A673 (cell line): ENCODE data around the gene FCN3. TPM values are rescaled to one million over a fixed set of nuclear protein-coding genes. Genes with fewer than 3 reads are reported as not detected.
A peak's percentile ranks its signal among the peaks of the same experiment; 100 is the strongest.

Experiments
- BruUV-seq: library from RNA; stranded (reverse); fragments of 400-500 nt; replicated peaks from 2 replicates; lab custom pipeline; 2021; lab: Mats Ljungman, UMichigan
- CTCF ChIA-PET: fragments of 300-600 bp; sonication (Branson Sonifier 250); formaldehyde crosslinking; loops from one replicate; lab custom pipeline; 2022; ENCODE audit warnings: antibody characterized with exemption; lab: Charles Lee
- POLR2A ChIA-PET: fragments of 300-600 bp; sonication (Branson Sonifier 250); formaldehyde crosslinking; loops from one replicate; lab custom pipeline; 2022; ENCODE audit warnings: antibody characterized with exemption; ENCODE audit not compliant: low non-redundant PET; lab: Charles Lee
- DNase-seq: peaks from one replicate; pipeline ENCODE4 v3.0.0-alpha.2; 2015; ENCODE audit warnings: low spot score
- H3K27ac ChIP-seq: fragments of 200-600 bp; sonication (generic); 2 replicates; pipeline ENCODE4 v1.5.1; 2016; ENCODE audit warnings: mixed run types, low read depth, mild to moderate bottlenecking, mixed read lengths, antibody characterized with exemption, low read length; ENCODE audit not compliant: poor library complexity, severe bottlenecking
- H3K27me3 ChIP-seq: fragments of 200-600 bp; sonication (generic); replicated peaks from 2 replicates; pipeline ENCODE4 v1.6.1; 2017; ENCODE audit warnings: mixed run types, low read depth, mild to moderate bottlenecking, mixed read lengths, antibody characterized with exemption, low read length; ENCODE audit not compliant: insufficient read depth, poor library complexity
- H3K36me3 ChIP-seq: fragments of 200-600 bp; sonication (generic); 2 replicates; pipeline ENCODE4 v1.6.1; 2016; ENCODE audit warnings: mixed run types, mild to moderate bottlenecking, mixed read lengths, antibody characterized with exemption, low read length; ENCODE audit not compliant: insufficient read depth, poor library complexity, severe bottlenecking
- H3K4me1 ChIP-seq: fragments of 200-600 bp; sonication (generic); 2 replicates; pipeline ENCODE4 v1.6.1; 2017; ENCODE audit warnings: mixed run types, mild to moderate bottlenecking, mixed read lengths, antibody characterized with exemption, low read length; ENCODE audit not compliant: insufficient read depth, poor library complexity, severe bottlenecking
- H3K4me3 ChIP-seq: fragments of 200-600 bp; sonication (generic); 2 replicates; pipeline ENCODE4 v1.5.1; 2016; ENCODE audit warnings: low read depth, mixed run types, mild to moderate bottlenecking, mixed read lengths, low read length; ENCODE audit not compliant: poor library complexity, severe bottlenecking
- H3K9me3 ChIP-seq: fragments of 200-600 bp; sonication (generic); 2 replicates; pipeline ENCODE4 v1.6.1; 2016; ENCODE audit warnings: mixed run types, low read depth, mild to moderate bottlenecking, mixed read lengths, antibody characterized with exemption, low read length; ENCODE audit not compliant: poor library complexity, severe bottlenecking
- EZH2 ChIP-seq: fragments of 200-600 bp; sonication (generic); IDR thresholded peaks from 2 replicates; pipeline ENCODE4 v1.6.1; 2017; ENCODE audit warnings: borderline replicate concordance, low read depth, mild to moderate bottlenecking, mixed read lengths, antibody characterized with exemption, low read length; ENCODE audit not compliant: poor library complexity, severe bottlenecking
- intact Hi-C: fragments of 100-400 bp; cut with micrococcal nuclease; formaldehyde crosslinking; loops from one replicate; pipeline ENCODE4 v1.10.0; 2022; ENCODE audit not compliant: unreplicated experiment
- total RNA-seq: library from RNA; stranded (reverse); gene quantifications from 2 replicates; pipeline ENCODE4 v1.2.3, GENCODE V29; 2021
- TF ChIP-seq, protein P1 (sequence below): fragments of 300-800, 200-600 bp; sonication (generic); conservative IDR thresholded peaks from 2 replicates; pipeline ENCODE4 v1.5.1; 2017; ENCODE audit warnings: low read depth, mild to moderate bottlenecking, antibody characterized with exemption, low read length, moderate library complexity, mixed read lengths

The FCN3 gene
- total RNA-seq, 1 experiment from 2014 or later, result not detected

- Histone ChIP-seq H3K9me3 (no peaks in the 10 kb centered on the region), H3K27me3 (no peaks in the 10 kb centered on the region), H3K36me3 (peaks cover 59% of the 10 kb centered on the region), H3K4me3 (no peak overlapping the region), H3K4me1 (no peaks in the 10 kb centered on the region), H3K27ac (no peak overlapping the region)
- CTCF ChIA-PET, result no interaction called here
- no TSS peak for BruUV-seq
- intact Hi-C loops, result no loop called here
- DNase-seq, result no peak
- no peak for TF ChIP-seq EZH2
- TF ChIP-seq, protein P1, sequence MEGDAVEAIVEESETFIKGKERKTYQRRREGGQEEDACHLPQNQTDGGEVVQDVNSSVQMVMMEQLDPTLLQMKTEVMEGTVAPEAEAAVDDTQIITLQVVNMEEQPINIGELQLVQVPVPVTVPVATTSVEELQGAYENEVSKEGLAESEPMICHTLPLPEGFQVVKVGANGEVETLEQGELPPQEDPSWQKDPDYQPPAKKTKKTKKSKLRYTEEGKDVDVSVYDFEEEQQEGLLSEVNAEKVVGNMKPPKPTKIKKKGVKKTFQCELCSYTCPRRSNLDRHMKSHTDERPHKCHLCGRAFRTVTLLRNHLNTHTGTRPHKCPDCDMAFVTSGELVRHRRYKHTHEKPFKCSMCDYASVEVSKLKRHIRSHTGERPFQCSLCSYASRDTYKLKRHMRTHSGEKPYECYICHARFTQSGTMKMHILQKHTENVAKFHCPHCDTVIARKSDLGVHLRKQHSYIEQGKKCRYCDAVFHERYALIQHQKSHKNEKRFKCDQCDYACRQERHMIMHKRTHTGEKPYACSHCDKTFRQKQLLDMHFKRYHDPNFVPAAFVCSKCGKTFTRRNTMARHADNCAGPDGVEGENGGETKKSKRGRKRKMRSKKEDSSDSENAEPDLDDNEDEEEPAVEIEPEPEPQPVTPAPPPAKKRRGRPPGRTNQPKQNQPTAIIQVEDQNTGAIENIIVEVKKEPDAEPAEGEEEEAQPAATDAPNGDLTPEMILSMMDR, result no peak
- POLR2A ChIA-PET, result interaction anchor here (0.6 kb wide), 1 partner anchor 34 kb away, joined by 6 read pairs; no protein-coding TSS in a partner anchor
These were observed 43.1 kb upstream of the FCN3 start for GRCh38 chr1:27417713-27418112.

DNA sequence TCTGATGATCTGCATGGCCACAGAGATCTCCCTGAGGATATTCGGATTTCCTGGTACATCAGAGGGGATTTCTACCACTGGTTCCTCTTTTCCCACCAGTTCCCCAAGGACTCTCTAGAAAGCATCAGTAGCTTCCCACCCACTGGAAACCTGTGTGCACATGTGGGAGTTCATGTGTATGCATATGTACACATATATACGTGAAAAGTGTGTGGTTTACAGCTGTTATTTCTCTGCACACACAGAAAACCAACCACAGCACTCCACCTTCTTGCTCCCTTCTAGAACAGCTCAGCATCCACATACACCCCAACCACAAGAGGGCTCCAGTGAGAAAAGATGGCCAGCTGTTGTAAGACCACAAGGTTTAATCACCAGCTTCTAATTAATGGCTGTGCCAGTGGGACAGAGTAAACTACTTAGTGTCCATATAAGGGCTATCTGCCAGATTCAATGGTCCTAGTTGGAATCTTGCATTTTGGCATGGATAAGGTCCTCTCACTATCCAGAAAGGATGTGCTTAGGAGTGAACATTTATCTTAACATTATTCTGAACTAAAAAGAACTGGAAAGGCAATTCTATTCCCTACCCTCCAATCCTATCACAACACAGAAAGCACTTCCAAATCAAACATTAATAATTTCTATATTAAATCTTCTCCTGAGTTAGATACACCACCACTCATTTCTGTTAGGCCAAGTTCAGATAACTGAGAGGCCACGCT lies 41.9 kb upstream of the FCN3 start:
- peak; percentile 71 for DNase-seq
- TF ChIP-seq, protein P1, result peak; percentile 73
- no peak for TF ChIP-seq EZH2
- H3K4me1 ChIP-seq, result no peaks in the 10 kb centered on the region
- intact Hi-C loops, result loop anchor here (1.0 kb wide), 1 partner anchor 190 kb away; no protein-coding TSS in a partner anchor
- BruUV-seq, result no TSS peak
- ChIA-PET POLR2A (interaction anchor here (0.6 kb wide), 1 partner anchor 305 kb away, joined by 3 read pairs; no protein-coding TSS in a partner anchor), CTCF (interaction anchor here (1.0 to 1.9 kb wide), 5 partner anchors 73 to 246 kb away, joined by 4 to 8 read pairs (median 6); partner anchors contain the start of genes AHDC1 and WASF2)
- H3K27ac ChIP-seq, result no peak overlapping the region
- no peaks in the 10 kb centered on the region for H3K27me3 ChIP-seq
- no peaks in the 10 kb centered on the region for H3K9me3 ChIP-seq
- H3K4me3 ChIP-seq, result no peak overlapping the region
- H3K36me3 ChIP-seq, result peaks cover 71% of the 10 kb centered on the region

DNA sequence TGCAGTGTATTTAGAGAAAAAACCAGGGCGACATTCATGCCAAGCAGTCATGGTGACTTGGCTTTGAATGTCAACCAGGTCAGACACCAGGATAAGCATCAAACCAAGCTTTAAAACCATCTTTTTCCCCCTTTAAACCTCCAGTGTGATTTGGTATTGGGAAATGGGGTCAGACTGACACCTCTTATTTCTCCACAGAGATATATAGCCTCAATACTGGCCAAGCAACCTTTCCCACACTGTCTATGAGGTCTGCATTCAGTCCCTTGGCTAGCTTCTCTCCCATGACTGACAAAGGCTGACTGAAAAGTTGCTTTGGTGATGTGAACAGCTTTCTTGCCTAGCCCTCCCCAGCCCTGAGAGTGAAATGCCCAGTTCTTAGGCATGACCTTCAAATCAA lies 39.5 kb upstream of the FCN3 start:
- Histone ChIP-seq H3K9me3 (no peaks in the 10 kb centered on the region), H3K27ac (no peak overlapping the region), H3K4me3 (no peak overlapping the region), H3K27me3 (no peaks in the 10 kb centered on the region), H3K4me1 (no peaks in the 10 kb centered on the region), H3K36me3 (peaks cover 92% of the 10 kb centered on the region)
- POLR2A ChIA-PET, result no interaction called here
- no peak for DNase-seq
- no TSS peak for BruUV-seq
- intact Hi-C loops, result no loop called here
- TF ChIP-seq, protein P1, result no peak
- no peak for TF ChIP-seq EZH2
- CTCF ChIA-PET, result interaction anchor here (0.6 kb wide), 1 partner anchor 86 kb away, joined by 4 read pairs; no protein-coding TSS in a partner anchor
